Skeletal muscle cell (primary cell): ENCODE measurements around the gene GPR148.

Source experiments
- DNase-seq: peaks from one replicate; pipeline ENCODE4 v3.0.0-alpha.2; 2010; ENCODE audit warnings: low read depth
- H3K4me3 ChIP-seq: 2 replicates; pipeline ENCODE4 v1.5.1; 2011; ENCODE audit warnings: low read depth, mild to moderate bottlenecking, control low read depth, low read length, moderate library complexity

Gene GPR148

GRCh38 chr2:130744287-130745117 is 15.6 kb downstream of the GPR148 start:
- no peak overlapping the region for H3K4me3 ChIP-seq
- no peak for DNase-seq

GRCh38 chr2:130749078-130749477 is 20.2 kb downstream of the GPR148 start:
- no peak overlapping the region for H3K4me3 ChIP-seq
- no peak for DNase-seq

GRCh38 chr2:130749641-130750040 is 20.8 kb downstream of the GPR148 start:
- H3K4me3 ChIP-seq: no peak overlapping the region
- no peak for DNase-seq

GRCh38 chr2:130754811-130755210 is 25.9 kb downstream of the GPR148 start:
- no peak for DNase-seq
- no peak overlapping the region for H3K4me3 ChIP-seq

GRCh38 chr2:130755256-130756052 is 26.6 kb downstream of the GPR148 start, which contains the start of gene AMER3:
Gene AMER3 (plus strand): TSS chr2:130755540. CDS start chr2:130762073, 6,533 bp downstream.
- peak within 1 kb of the TSS; percentile 9 for H3K4me3 ChIP-seq

DNA sequence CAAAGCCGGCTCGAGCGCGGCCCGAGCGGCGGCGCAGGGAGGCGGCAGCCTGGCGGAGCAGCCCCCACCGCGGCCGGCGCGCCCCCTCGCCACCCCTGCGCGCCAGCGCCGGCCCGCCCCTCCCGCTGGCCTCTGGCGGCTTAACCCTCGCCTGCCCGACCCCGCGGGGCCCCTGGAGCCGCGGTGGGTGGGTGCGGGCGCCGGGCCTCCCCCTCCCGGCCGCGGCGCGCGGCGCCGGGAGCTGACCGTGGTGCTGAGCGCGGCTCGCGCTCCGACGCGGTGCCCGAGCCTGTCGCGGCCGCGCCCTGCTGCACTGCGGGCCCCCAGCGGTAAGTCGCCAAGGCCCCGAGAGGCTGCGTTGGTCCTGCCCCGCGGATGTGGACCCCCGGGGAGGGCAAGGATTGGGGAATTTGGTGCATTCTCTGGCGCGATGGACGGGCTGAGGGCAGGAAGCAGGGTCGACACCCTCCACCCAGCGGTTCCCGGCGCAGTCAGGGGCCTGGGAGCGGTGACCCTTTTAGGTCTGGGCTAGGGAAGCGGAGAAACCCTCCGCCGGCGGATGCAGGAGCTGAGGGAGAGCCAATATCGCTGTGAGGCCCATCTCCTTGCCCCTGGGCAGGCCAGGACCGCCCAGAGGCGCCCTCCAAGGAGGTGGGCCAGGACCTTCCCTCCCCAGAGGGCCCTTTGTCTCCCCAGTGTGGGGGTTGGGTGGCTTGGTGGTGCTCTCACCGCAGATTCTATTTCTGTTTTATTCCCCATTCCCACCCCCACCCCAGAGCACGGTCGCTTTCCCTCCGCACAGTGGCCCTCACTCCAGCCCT is 27.4 kb downstream of the GPR148 start:
- no peak for DNase-seq
- H3K4me3 ChIP-seq: peak overlapping the region; percentile 9

More at GRCh38 chr2:130755256-130756052, 26.6 kb downstream of the GPR148 start, which contains the start of gene AMER3:
- DNase-seq: no peak

DNA sequence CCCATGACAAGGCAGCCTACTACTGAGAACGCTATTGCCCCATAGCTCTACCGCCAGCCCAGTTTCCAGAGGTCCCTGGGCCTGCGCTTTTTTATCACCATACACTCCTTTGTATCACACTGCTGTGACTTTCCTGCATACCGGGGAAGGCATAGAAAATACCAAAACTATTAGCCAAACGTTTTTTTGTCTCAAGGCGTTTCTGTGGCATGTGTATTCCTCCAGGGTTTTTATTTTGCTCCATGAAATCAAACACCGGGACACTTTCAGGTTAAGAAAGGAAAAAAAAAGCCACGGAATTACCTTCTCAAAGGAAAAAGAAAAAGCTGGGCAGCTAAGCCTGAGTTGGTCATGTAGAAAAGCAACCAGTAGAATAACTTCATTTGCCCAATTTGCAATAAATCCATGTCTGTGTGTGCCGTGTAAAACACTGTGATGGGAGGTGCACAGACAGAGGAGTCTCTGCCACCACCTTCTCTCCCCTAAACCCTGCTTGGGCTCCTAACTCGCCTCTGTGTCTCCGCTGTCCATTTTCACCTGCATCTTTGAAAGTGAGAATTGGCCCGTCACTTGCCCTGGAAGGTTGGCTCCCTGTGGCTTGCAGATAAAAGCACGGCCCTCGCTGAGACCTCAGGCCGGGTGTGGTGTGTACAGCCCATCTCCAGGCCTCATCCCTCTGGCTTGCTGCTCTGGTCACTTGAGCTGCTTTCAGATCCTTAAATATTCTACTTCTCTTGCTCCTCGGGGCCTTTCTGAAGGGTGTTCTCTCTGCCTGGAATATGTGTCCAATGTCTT is 28.2 kb downstream of the GPR148 start:
- no peak for DNase-seq
- no peak overlapping the region for H3K4me3 ChIP-seq

- H3K4me3 ChIP-seq: no peak overlapping the region
- DNase-seq: no peak
Observed at GRCh38 chr2:130759906-130760753, 31.3 kb downstream of the GPR148 start.

GRCh38 chr2:130760754-130761751 is 32.2 kb downstream of the GPR148 start:
- H3K4me3 ChIP-seq: no peak overlapping the region
- no peak for DNase-seq

- DNase-seq: no peak
- H3K4me3 ChIP-seq: no peak overlapping the region
Observed at GRCh38 chr2:130762031-130762909, 33.4 kb downstream of the GPR148 start.

GRCh38 chr2:130762910-130763385 is 34.1 kb downstream of the GPR148 start:
- DNase-seq: no peak
- no peak overlapping the region for H3K4me3 ChIP-seq

GRCh38 chr2:130763405-130763804 is 34.5 kb downstream of the GPR148 start:
- no peak overlapping the region for H3K4me3 ChIP-seq
- DNase-seq: no peak

GRCh38 chr2:130764035-130764820 is 35.4 kb downstream of the GPR148 start:
- no peak overlapping the region for H3K4me3 ChIP-seq
- no peak for DNase-seq

DNA sequence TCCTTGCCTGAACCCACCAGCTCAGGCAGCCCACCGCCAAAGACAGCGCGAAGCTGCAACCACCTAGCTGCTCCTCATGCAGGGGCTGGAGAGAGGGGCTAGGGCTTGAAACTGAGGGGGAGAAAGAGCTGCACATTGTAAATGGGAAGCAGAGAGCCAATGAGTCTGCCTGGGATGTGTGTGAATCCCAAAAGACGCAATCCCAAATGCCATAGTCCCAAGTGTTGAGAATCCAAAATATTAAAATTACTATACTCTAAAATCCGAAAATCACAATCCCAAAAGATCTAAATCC is 35.9 kb downstream of the GPR148 start:
- no peak overlapping the region for H3K4me3 ChIP-seq
- no peak for DNase-seq

GRCh38 chr2:130765464-130765863 is 36.6 kb downstream of the GPR148 start:
- DNase-seq: no peak
- H3K4me3 ChIP-seq: no peak overlapping the region
